ENCODE data around the gene HOXA3. TPM values are rescaled to one million over a fixed set of nuclear protein-coding genes. Genes with fewer than 3 reads are reported as not detected.

The HOXA3 gene
- total RNA-seq, 2 experiments from 2014 or later: not detected

DNA sequence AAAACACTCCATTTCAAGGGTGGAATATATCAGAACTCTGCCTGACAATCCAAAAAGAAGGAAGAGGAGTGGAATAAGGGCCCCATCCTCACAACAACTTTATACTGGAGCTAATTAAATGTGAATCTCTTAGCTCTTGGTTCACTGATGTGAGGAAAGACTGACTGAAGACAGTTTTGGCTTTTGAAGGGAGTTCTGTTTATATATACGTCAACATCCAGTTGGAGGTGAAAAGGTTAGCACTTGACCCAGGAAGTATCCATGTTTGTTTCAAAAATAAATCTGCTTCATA lies 59.6 kb downstream of the HOXA3 start:
- Mint-ChIP-seq H3K4me1 (ENCODE audit: low read depth) (peaks cover 16% of the 10 kb centered on the region), H3K27me3 (peaks cover 62% of the 10 kb centered on the region), H3K27ac (no peak overlapping the region), H3K9me3 (no peaks in the 10 kb centered on the region), H3K36me3 (ENCODE audit: low read depth) (no peaks in the 10 kb centered on the region), H3K4me3 (no peak overlapping the region)
- no peak for TF ChIP-seq CTCF (IDR thresholded peaks at IDR 0.05)
- intact Hi-C loops (cut with micrococcal nuclease): no loop called here
- CTCF ChIA-PET: interaction anchor here (1.1 to 1.5 kb wide), 2 partner anchors 12 to 68 kb away, joined by 3 to 6 read pairs; no protein-coding TSS in a partner anchor
- no peak for ATAC-seq
- no peak for DNase-seq
- POLR2A ChIA-PET: interaction anchor here (0.7 kb wide), 1 partner anchor 95 kb away, joined by 3 read pairs; no protein-coding TSS in a partner anchor

GRCh38 chr7:27091941-27092818 lies 60.2 kb downstream of the HOXA3 start:
- intact Hi-C loops (cut with micrococcal nuclease): no loop called here
- ChIA-PET POLR2A (interaction anchor here (0.7 kb wide), 1 partner anchor 96 kb away, joined by 3 read pairs; no protein-coding TSS in a partner anchor), CTCF (interaction anchor here (0.6 to 1.5 kb wide), 2 partner anchors 69 to 808 kb away, joined by 4 to 6 read pairs; no protein-coding TSS in a partner anchor)
- no peak for DNase-seq
- peaks cover 66% of the 10 kb centered on the region for H3K27me3 Mint-ChIP-seq
- H3K4me3 Mint-ChIP-seq: no peak overlapping the region
- ATAC-seq: no peak
- H3K9me3 Mint-ChIP-seq: no peaks in the 10 kb centered on the region
- TF ChIP-seq CTCF (IDR thresholded peaks at IDR 0.05): no peak
- H3K4me1 Mint-ChIP-seq (ENCODE audit: low read depth): peaks cover 11% of the 10 kb centered on the region
- H3K36me3 Mint-ChIP-seq (ENCODE audit: low read depth): peaks cover 2% of the 10 kb centered on the region
- no peak overlapping the region for H3K27ac Mint-ChIP-seq

DNA sequence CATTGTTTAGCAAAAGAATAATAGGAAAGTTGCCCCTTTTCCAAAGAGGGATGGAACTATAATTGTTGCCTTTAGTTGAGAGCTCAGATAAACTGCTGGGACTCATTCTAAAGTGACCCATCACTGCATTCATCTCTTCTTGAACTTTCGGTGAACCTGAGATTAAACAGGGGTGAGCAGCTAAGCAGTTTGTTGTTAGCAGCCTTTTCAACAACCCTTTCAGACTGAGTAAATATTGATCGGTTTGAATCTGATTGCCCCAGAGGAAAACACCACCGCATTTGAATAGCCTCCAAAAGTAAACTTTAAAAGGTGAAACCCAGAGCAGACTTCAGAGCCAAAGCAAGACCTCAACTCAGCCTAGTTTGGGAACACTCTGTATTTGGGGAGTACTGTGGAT lies 61.3 kb downstream of the HOXA3 start:
- intact Hi-C loops (cut with micrococcal nuclease): no loop called here
- peaks cover 71% of the 10 kb centered on the region for H3K27me3 Mint-ChIP-seq
- H3K4me1 Mint-ChIP-seq (ENCODE audit: low read depth): peaks cover 9% of the 10 kb centered on the region

GRCh38 chr7:27088002-27088922 lies 64.1 kb downstream of the HOXA3 start:
- H3K4me1 Mint-ChIP-seq (ENCODE audit: low read depth): no peaks in the 10 kb centered on the region
- H3K4me3 Mint-ChIP-seq: no peak overlapping the region
- TF ChIP-seq CTCF (IDR thresholded peaks at IDR 0.05): no peak
- DNase-seq (no peak), ATAC-seq (no peak)
- H3K36me3 Mint-ChIP-seq (ENCODE audit: low read depth): peaks cover 2% of the 10 kb centered on the region
- POLR2A ChIA-PET: interaction anchor here (0.6 kb wide), 1 partner anchor 53 kb away, joined by 3 read pairs; no protein-coding TSS in a partner anchor
- no peaks in the 10 kb centered on the region for H3K9me3 Mint-ChIP-seq
- no peak overlapping the region for H3K27ac Mint-ChIP-seq
- intact Hi-C loops (cut with micrococcal nuclease): no loop called here
- CTCF ChIA-PET: no interaction called here
- peaks cover 61% of the 10 kb centered on the region for H3K27me3 Mint-ChIP-seq

More for the DNA sequence above, 61.3 kb downstream of the HOXA3 start:
- H3K9me3 Mint-ChIP-seq: no peaks in the 10 kb centered on the region
- TF ChIP-seq CTCF (IDR thresholded peaks at IDR 0.05): no peak
- no peak for DNase-seq
- no peak overlapping the region for H3K4me3 Mint-ChIP-seq
- no peak for ATAC-seq
- no peak overlapping the region for H3K27ac Mint-ChIP-seq
- peaks cover 2% of the 10 kb centered on the region for H3K36me3 Mint-ChIP-seq (ENCODE audit: low read depth)
- ChIA-PET POLR2A (no interaction called here), CTCF (interaction anchor here (0.8 to 1.3 kb wide), 3 partner anchors 9 to 238 kb away, joined by 3 to 4 read pairs (median 3); no protein-coding TSS in a partner anchor)
